Frontal cortex (tissue), 4 donors: ENCODE measurements around the gene APPBP2. TPM values are rescaled to one million over a fixed set of nuclear protein-coding genes. Genes with fewer than 3 reads are reported as not detected.
"Not testable (repeated sequence)": the region's sequence is repeated elsewhere in the genome, so short reads cannot be mapped to it uniquely, and the experiment has no call there.

Experiments
- DNase-seq, 2 donors: peaks; one replicate each; pipeline ENCODE4 v3.0.0; 2012; ENCODE audit warnings: low spot score in 2 of 2
- FAIRE-seq: peaks from 2 replicates; lab custom pipeline; 2012; peaks lifted over from hg19 to GRCh38; lab: Jason Lieb, UNC
- total RNA-seq: library from RNA; depleted of rRNA; stranded (reverse); fragments of >200 nt; gene quantifications from one replicate; pipeline ENCODE4 v1.2.3, GENCODE V29; 2014
- donor health status: control.
- donor health status: control.
- donor health status: control.

Gene APPBP2
- total RNA-seq, 1 donor from 2014 or later: 72.2 TPM

- FAIRE-seq: no peak
These were observed 9.6 kb upstream of the APPBP2 start for GRCh38 chr17:60535382-60536279.

GRCh38 chr17:60534613-60535157, 8.6 kb upstream of the APPBP2 start:
- no peak for FAIRE-seq
- no peak for DNase-seq

More at GRCh38 chr17:60535382-60536279, 9.6 kb upstream of the APPBP2 start:
- DNase-seq: no peak

GRCh38 chr17:60534010-60534555, 8.0 kb upstream of the APPBP2 start:
- no peak for DNase-seq
- no peak for FAIRE-seq

GRCh38 chr17:60529806-60530205, 3.8 kb upstream of the APPBP2 start:
- no peak for DNase-seq
- FAIRE-seq: no peak

GRCh38 chr17:60528828-60529227, 2.8 kb upstream of the APPBP2 start:
- no peak for FAIRE-seq
- no peak for DNase-seq

GRCh38 chr17:60527701-60528100, 1.7 kb upstream of the APPBP2 start:
- no peak for FAIRE-seq
- no peak for DNase-seq

- FAIRE-seq (no peak), DNase-seq (no peak)
These were observed 684 bp upstream of the APPBP2 start for GRCh38 chr17:60526726-60527125.

GRCh38 chr17:60525328-60525684, 736 bp downstream of the APPBP2 start:
- FAIRE-seq: no peak
- DNase-seq: no peak

- FAIRE-seq (no peak), DNase-seq (no peak)
These were observed 1.3 kb downstream of the APPBP2 start for GRCh38 chr17:60524463-60525327.

GRCh38 chr17:60523822-60524221, 2.2 kb downstream of the APPBP2 start:
- DNase-seq (no peak), FAIRE-seq (no peak)

GRCh38 chr17:60522889-60523626, 3.0 kb downstream of the APPBP2 start:
- DNase-seq: no peak
- FAIRE-seq: no peak

- no peak for FAIRE-seq
These were observed 6.2 kb downstream of the APPBP2 start for GRCh38 chr17:60519795-60520194.

GRCh38 chr17:60515683-60516082, 10.4 kb downstream of the APPBP2 start:
- FAIRE-seq: not testable (repeated sequence)

More at GRCh38 chr17:60519795-60520194, 6.2 kb downstream of the APPBP2 start:
- DNase-seq: no peak

GRCh38 chr17:60515199-60515598, 10.8 kb downstream of the APPBP2 start:
- FAIRE-seq, DNase-seq: not testable (repeated sequence)

More at GRCh38 chr17:60515683-60516082, 10.4 kb downstream of the APPBP2 start:
- DNase-seq: not testable (repeated sequence)

- FAIRE-seq (no peak), DNase-seq (no peak)
These were observed 11.5 kb downstream of the APPBP2 start for GRCh38 chr17:60514500-60514899.

- DNase-seq (no peak), FAIRE-seq (no peak)
These were observed 12.0 kb downstream of the APPBP2 start for GRCh38 chr17:60514053-60514452.

GRCh38 chr17:60513014-60513413, 13.0 kb downstream of the APPBP2 start:
- no peak for FAIRE-seq

GRCh38 chr17:60510723-60511122, 15.3 kb downstream of the APPBP2 start:
- DNase-seq (no peak), FAIRE-seq (no peak)

More at GRCh38 chr17:60513014-60513413, 13.0 kb downstream of the APPBP2 start:
- no peak for DNase-seq

GRCh38 chr17:60510031-60510430, 16.0 kb downstream of the APPBP2 start:
- FAIRE-seq: no peak

More at GRCh38 chr17:60510031-60510430, 16.0 kb downstream of the APPBP2 start:
- no peak for DNase-seq
